Neuronal stem cell (in vitro differentiated cells): ENCODE measurements around the gene HELZ2.

Source experiments
- DNase-seq: peaks from one replicate; pipeline ENCODE4 v3.0.0-alpha.2; 2013; ENCODE audit warnings: low spot score
- H2AFZ ChIP-seq: one replicate; pipeline ENCODE4 v1.6.1; 2013; ENCODE audit warnings: mild to moderate bottlenecking, low read length, inconsistent platforms
- H2AK5ac ChIP-seq: 2 replicates; pipeline ENCODE4 v1.6.1; 2013; ENCODE audit warnings: low read depth, mild to moderate bottlenecking, inconsistent platforms, low read length, moderate library complexity, mixed read lengths
- H2BK120ac ChIP-seq: 2 replicates; pipeline ENCODE4 v1.6.1; 2013; ENCODE audit warnings: low read depth, mild to moderate bottlenecking, inconsistent platforms, low read length, moderate library complexity, mixed read lengths
- H2BK12ac ChIP-seq: one replicate; pipeline ENCODE4 v1.6.1; 2013; ENCODE audit warnings: low read length, inconsistent platforms
- H2BK15ac ChIP-seq: 2 replicates; pipeline ENCODE4 v1.6.1; 2013; ENCODE audit warnings: mild to moderate bottlenecking, low read length, inconsistent platforms, mixed read lengths
- H2BK5ac ChIP-seq: one replicate; pipeline ENCODE4 v1.6.1; 2013; ENCODE audit warnings: inconsistent platforms, mild to moderate bottlenecking, low read length, moderate library complexity
- H3K14ac ChIP-seq: one replicate; pipeline ENCODE4 v1.6.1; 2013; ENCODE audit warnings: low read length, inconsistent platforms
- H3K18ac ChIP-seq: 2 replicates; pipeline ENCODE4 v1.6.1; 2013; ENCODE audit warnings: low read length, inconsistent platforms
- H3K23ac ChIP-seq: 2 replicates; pipeline ENCODE4 v1.6.1; 2013; ENCODE audit warnings: low read depth, mild to moderate bottlenecking, mixed read lengths, low read length, inconsistent platforms; ENCODE audit not compliant: poor library complexity
- H3K27ac ChIP-seq: replicated peaks from 3 replicates; pipeline ENCODE4 v1.5.1; 2013; ENCODE audit warnings: low read length, inconsistent platforms
- H3K27me3 ChIP-seq, 3 experiments: 2 replicates each; pipeline ENCODE4 v1.6.1; 2013; ENCODE audit warnings: low read length in 3 of 3, mild to moderate bottlenecking in 2 of 3, inconsistent platforms in 1 of 3, low read depth in 1 of 3, mixed read lengths in 1 of 3, moderate library complexity in 1 of 3; ENCODE audit not compliant: control insufficient read depth in 3 of 3, insufficient read depth in 3 of 3
- H3K36me3 ChIP-seq, 2 donors: replicated peaks in 1 of 2; 2 replicates each; pipeline ENCODE4 v1.6.1; 2013; ENCODE audit warnings: low read length in 2 of 2; ENCODE audit not compliant: control insufficient read depth in 2 of 2, insufficient read depth in 2 of 2
- H3K4ac ChIP-seq: 2 replicates; pipeline ENCODE4 v1.6.1; 2013; ENCODE audit warnings: inconsistent platforms, mild to moderate bottlenecking, low read length, moderate library complexity
- H3K4me1 ChIP-seq, 2 donors: 1 replicate in 1 of 2; 2 replicates in 1 of 2; pipeline ENCODE4 v1.6.1; 2013; ENCODE audit warnings: low read length in 2 of 2, low read depth in 1 of 2; ENCODE audit not compliant: control insufficient read depth in 2 of 2, insufficient read depth in 1 of 2
- H3K4me2 ChIP-seq: one replicate; pipeline ENCODE4 v1.6.1; 2013; ENCODE audit warnings: mild to moderate bottlenecking, low read length, inconsistent platforms; ENCODE audit not compliant: insufficient read depth, poor library complexity, severe bottlenecking
- H3K4me3 ChIP-seq, 2 donors: 2 replicates each; pipeline ENCODE4 v1.5.1; 2013; ENCODE audit warnings: low read length in 2 of 2, mild to moderate bottlenecking in 2 of 2, inconsistent platforms in 1 of 2, moderate library complexity in 1 of 2
- H3K79me1 ChIP-seq: one replicate; pipeline ENCODE4 v1.6.1; 2013; ENCODE audit warnings: low read depth, mild to moderate bottlenecking, inconsistent platforms, low read length, moderate library complexity
- H3K9ac ChIP-seq: one replicate; pipeline ENCODE4 v1.6.1; 2013; ENCODE audit warnings: mild to moderate bottlenecking, low read depth, low read length, inconsistent platforms; ENCODE audit not compliant: poor library complexity
- H3K9me3 ChIP-seq, 2 donors: replicated peaks in 1 of 2; 2 replicates each; pipeline versions ENCODE3 to v1.6.1; 2013; ENCODE audit warnings: low read length in 2 of 2, mild to moderate bottlenecking in 2 of 2, inconsistent platforms in 1 of 2, low read depth in 1 of 2, mixed read lengths in 1 of 2, moderate library complexity in 1 of 2; ENCODE audit not compliant: control insufficient read depth in 2 of 2, insufficient read depth in 1 of 2
- H4K8ac ChIP-seq: one replicate; pipeline ENCODE4 v1.6.1; 2013; ENCODE audit warnings: low read depth, mild to moderate bottlenecking, inconsistent platforms, low read length, moderate library complexity
- H4K91ac ChIP-seq: one replicate; pipeline ENCODE4 v1.6.1; 2013; ENCODE audit warnings: low read length, low read depth, mild to moderate bottlenecking, inconsistent platforms; ENCODE audit not compliant: poor library complexity
- WGBS, 2 donors: extraction: QIAGEN DNeasy Blood & Tissue Kit; methylation state at CpG; one replicate each; pipeline ENCODE4 v1.1.7; 2013; ENCODE audit warnings: missing lambda C conversion rate in 2 of 2, mixed read lengths in 1 of 2; ENCODE audit not compliant: insufficient read length in 2 of 2, insufficient replicate concordance in 1 of 2; ENCODE audit errors: extremely low coverage in 2 of 2; 5-methylcytosine and 5-hydroxymethylcytosine counted together

HELZ2 gene

DNA sequence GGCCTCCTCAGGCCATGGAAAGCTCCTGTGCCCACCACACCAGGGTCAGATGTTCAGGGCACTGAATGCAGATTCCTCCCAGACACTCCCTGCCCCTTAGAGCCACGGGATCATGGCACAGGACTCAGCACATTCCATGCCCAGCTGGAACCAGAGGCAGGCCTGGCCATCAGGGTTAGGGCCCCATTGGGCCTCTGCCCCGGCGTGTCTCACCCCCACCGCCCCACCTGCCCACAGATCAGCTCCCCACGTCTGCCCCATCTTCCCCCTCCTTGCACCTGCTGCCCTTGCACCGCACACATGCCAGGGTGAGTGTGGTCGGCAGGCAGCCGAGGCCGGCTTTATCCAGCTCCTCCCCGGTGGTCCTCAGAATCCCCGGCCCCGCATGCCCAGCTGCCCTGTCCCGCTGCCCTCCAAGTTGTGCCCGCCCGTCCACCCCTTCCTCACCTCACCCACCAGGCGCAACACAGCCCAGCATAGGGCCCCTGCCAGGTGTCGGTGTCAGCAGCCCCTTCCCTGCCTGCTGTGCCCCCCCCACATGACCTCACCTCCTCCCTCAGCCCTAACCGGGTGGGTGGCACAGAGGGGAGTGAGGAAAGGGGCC is 24.3 kb downstream of the HELZ2 start:
- peak overlapping the region; percentile 56 for H3K14ac ChIP-seq
- peaks cover 6 to 11% of the 10 kb centered on the region in 2 donors for H3K4me1 ChIP-seq
- H3K4ac ChIP-seq = peak overlapping the region; percentile 37
- no peak overlapping the region for H3K4me3 ChIP-seq
- WGBS, 2 donors = no CpG with 5 or more reads among the region's 18 CpGs
- H3K79me1 ChIP-seq = no peaks in the 10 kb centered on the region
- peak overlapping the region; percentile 82 for H4K8ac ChIP-seq
- H2BK12ac ChIP-seq = peak overlapping the region; percentile 41
- no peak overlapping the region for H4K91ac ChIP-seq
- H2BK5ac ChIP-seq = no peak overlapping the region
- no peaks in the 10 kb centered on the region for H3K36me3 ChIP-seq
- H3K23ac ChIP-seq = no peak overlapping the region
- peak overlapping the region; percentile 85 for H2BK15ac ChIP-seq
- no peak overlapping the region for H2BK120ac ChIP-seq
- H3K9ac ChIP-seq = no peak overlapping the region
- no peaks in the 10 kb centered on the region for H3K9me3 ChIP-seq
- H3K18ac ChIP-seq = peak overlapping the region; percentile 38
- no peak overlapping the region for H3K27ac ChIP-seq
- H3K4me2 ChIP-seq = no peak overlapping the region
- peak overlapping the region; percentile 88 for H2AK5ac ChIP-seq
- no peak for DNase-seq
- no peak overlapping the region for H2AFZ ChIP-seq
- peaks cover 0 to 44% (median 1%) of the 10 kb centered on the region in 3 experiments for H3K27me3 ChIP-seq

DNA sequence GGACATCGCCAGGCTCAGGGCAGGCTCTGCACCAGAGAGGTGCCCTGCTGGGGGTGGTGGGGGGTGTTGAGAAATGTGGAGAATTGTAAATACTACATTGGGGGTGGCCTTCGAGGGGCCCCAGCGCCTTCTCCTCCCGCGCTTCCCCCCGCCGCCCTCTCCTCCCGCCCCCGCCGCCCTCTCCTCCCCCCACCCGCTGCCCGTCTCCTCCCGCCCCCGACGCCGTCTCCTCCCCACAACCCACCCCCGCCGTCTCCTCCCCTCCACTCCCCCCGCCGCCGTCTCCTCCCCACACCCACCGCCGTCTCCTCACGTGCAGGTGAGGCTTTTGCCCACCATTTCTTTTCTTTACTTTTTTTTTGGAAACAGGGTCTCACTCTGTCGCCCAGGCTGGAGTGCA is 25.0 kb downstream of the HELZ2 start:
- Histone ChIP-seq H4K8ac (no peak overlapping the region), H2AFZ (no peak overlapping the region), H3K9ac (no peak overlapping the region), H3K27ac (no peak overlapping the region), H3K4ac (no peak overlapping the region), H3K9me3 (no peaks in the 10 kb centered on the region), H2BK12ac (no peak overlapping the region), H2BK15ac (peak overlapping the region; percentile 69), H4K91ac (no peak overlapping the region), H3K14ac (no peak overlapping the region), H3K27me3 (peaks cover 0 to 51% (median 1%) of the 10 kb centered on the region in 3 experiments), H3K18ac (no peak overlapping the region), H2BK5ac (peak overlapping the region; percentile 82), H2BK120ac (no peak overlapping the region), H3K23ac (peak overlapping the region; percentile 52), H3K4me1 (peaks cover 0 to 5% of the 10 kb centered on the region in 2 donors), H3K4me3 (no peak overlapping the region), H3K36me3 (no peaks in the 10 kb centered on the region), H3K4me2 (no peak overlapping the region), H2AK5ac (peak overlapping the region; percentile 93), H3K79me1 (no peaks in the 10 kb centered on the region)
- WGBS, 2 donors = no CpG with 5 or more reads among the region's 25 CpGs
- DNase-seq = no peak

DNA sequence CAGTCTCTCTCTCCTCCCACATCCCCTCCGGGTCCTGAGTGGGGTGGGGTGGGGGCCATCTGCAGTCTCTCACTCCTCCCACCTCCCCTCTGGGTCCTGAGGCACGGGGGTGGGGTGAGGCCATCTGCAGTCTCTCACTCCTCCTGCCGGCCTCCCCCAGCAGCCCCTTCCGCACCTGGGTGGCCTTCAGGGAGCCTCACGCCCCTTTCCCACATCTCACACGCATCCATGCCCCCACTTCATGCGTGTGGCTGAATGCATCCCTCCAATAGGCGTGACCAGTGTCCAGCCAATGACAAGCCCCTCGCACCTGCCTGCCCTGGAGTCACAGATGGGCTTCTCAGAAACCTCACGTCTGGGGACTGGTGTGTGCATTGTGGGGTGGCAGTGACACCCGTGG is 25.5 kb downstream of the HELZ2 start:
- Histone ChIP-seq H3K27ac (no peak overlapping the region), H3K36me3 (no peaks in the 10 kb centered on the region), H2AFZ (no peak overlapping the region), H2AK5ac (peak overlapping the region; percentile 93), H3K4me1 (peaks cover 0 to 5% of the 10 kb centered on the region in 2 donors), H3K4ac (no peak overlapping the region), H3K18ac (peak overlapping the region; percentile 76), H2BK120ac (no peak overlapping the region), H2BK5ac (peak overlapping the region; percentile 82), H3K14ac (peak overlapping the region; percentile 95), H2BK12ac (no peak overlapping the region), H4K8ac (no peak overlapping the region), H3K79me1 (no peaks in the 10 kb centered on the region), H3K9ac (peak overlapping the region; percentile 84), H3K27me3 (peaks cover 0 to 52% (median 1%) of the 10 kb centered on the region in 3 experiments), H3K4me3 (no peak overlapping the region), H3K4me2 (no peak overlapping the region), H4K91ac (no peak overlapping the region), H3K23ac (peak overlapping the region; percentile 52), H2BK15ac (peak overlapping the region; percentile 69), H3K9me3 (no peaks in the 10 kb centered on the region)
- DNase-seq = no peak
- WGBS, 2 donors = no CpG with 5 or more reads among the region's 11 CpGs

DNA sequence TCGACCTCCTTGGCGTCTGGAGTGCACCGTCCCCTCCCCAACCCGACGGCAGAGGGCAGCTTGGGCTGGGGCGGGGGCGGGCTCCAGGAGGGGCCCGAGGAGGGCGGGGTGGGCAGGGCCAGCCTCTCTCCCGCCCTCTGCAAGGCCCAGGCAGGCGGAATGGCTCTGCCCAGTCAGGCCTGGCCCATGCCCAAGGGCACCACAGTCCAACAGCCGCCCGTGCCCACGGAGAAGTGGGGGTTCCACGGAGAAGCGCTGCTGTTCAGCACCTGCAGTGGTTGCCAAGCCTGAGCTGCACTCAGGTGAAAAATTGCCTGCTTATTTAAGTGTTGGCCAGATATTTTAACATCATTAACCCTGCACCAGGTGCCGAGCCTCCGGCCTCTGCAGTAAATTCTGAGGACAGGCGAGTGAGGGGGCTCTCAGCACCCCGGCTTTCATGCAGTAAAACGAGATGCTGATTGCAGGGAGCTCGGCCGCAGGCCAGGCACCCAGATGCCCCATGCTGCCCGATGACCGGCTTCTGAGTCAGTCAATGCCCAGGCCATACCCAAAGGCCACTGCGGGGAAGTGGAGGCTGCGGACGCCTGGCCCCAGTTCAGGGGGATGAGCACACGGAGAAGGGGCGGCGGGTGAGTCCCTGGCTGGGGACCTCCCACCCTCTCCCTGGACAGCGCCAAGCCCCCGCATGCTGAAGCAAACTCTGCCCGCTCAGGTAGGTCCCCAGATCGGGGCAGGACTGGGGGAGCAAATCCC is 26.1 kb downstream of the HELZ2 start, which contains the start of gene SRMS:
TSS of gene SRMS (minus strand) at position 25 of the 756 bp plus-strand sequence. CDS start 286 bp downstream, outside the sequence.
- H2AFZ ChIP-seq = no peak within 1 kb of the TSS
- H4K8ac ChIP-seq = peak within 1 kb of the TSS; percentile 17
- no peaks in the 10 kb centered on the region for H3K79me1 ChIP-seq
- DNase-seq = no peak
- H3K18ac ChIP-seq = peak within 1 kb of the TSS; percentile 85
- peak within 1 kb of the TSS; percentile 52 for H3K23ac ChIP-seq
- no peak within 1 kb of the TSS for H3K4ac ChIP-seq
- no peaks in the 10 kb centered on the region for H3K36me3 ChIP-seq
- no peaks in the 10 kb centered on the region for H3K9me3 ChIP-seq
- no peak within 1 kb of the TSS for H3K4me2 ChIP-seq
- peak within 1 kb of the TSS; percentile 69 for H2BK15ac ChIP-seq
- peak within 1 kb of the TSS; percentile 72 for H2BK120ac ChIP-seq
- H3K14ac ChIP-seq = peak within 1 kb of the TSS; percentile 95
- H4K91ac ChIP-seq = no peak within 1 kb of the TSS
- H3K4me3 ChIP-seq = no peak within 1 kb of the TSS
- peaks cover 0 to 5% of the 10 kb centered on the region in 2 donors for H3K4me1 ChIP-seq
- H3K27ac ChIP-seq = no peak within 1 kb of the TSS
- whole genome bisulfite sequencing, 2 donors = no CpG with 5 or more reads among the region's 35 CpGs
- peak within 1 kb of the TSS; percentile 84 for H3K9ac ChIP-seq
- H2BK5ac ChIP-seq = peak within 1 kb of the TSS; percentile 82
- peak within 1 kb of the TSS; percentile 58 for H2BK12ac ChIP-seq
- H2AK5ac ChIP-seq = peak within 1 kb of the TSS; percentile 93
- peaks cover 0 to 52% (median 1%) of the 10 kb centered on the region in 3 experiments for H3K27me3 ChIP-seq
